GM19328 (cell line): Measurements from ENCODE around the gene OLFM2.
"Not testable (repeated sequence)": the region's sequence is repeated elsewhere in the genome, so short reads cannot be mapped to it uniquely, and the experiment has no call there.

Experiments used
- ATAC-seq: cut with Tn5 transposase; IDR thresholded peaks from one replicate; pipeline ENCODE4 v1.9.1; 2021; ENCODE audit warnings: mild to moderate bottlenecking, moderate library complexity; ENCODE audit not compliant: unreplicated experiment

Gene OLFM2

GRCh38 chr19:9943744-9944143 is 7.4 kb upstream of the OLFM2 start:
- no peak for ATAC-seq

GRCh38 chr19:9941671-9942070 is 5.4 kb upstream of the OLFM2 start:
- no peak for ATAC-seq

- no peak for ATAC-seq
These were observed 4.9 kb upstream of the OLFM2 start for GRCh38 chr19:9941231-9941630.

- ATAC-seq, result no peak
These were observed 4.5 kb upstream of the OLFM2 start for GRCh38 chr19:9940778-9941177.

- no peak for ATAC-seq
These were observed 3.1 kb upstream of the OLFM2 start for GRCh38 chr19:9939301-9939913.

- ATAC-seq, result no peak
These were observed 691 bp upstream of the OLFM2 start for GRCh38 chr19:9937001-9937411.

GRCh38 chr19:9935506-9936325 is 599 bp downstream of the OLFM2 start:
- ATAC-seq, result no peak

- no peak for ATAC-seq
These were observed 2.0 kb downstream of the OLFM2 start for GRCh38 chr19:9934132-9934950.

- no peak for ATAC-seq
These were observed 3.5 kb downstream of the OLFM2 start for GRCh38 chr19:9932835-9933234.

- ATAC-seq, result no peak
These were observed 4.7 kb downstream of the OLFM2 start for GRCh38 chr19:9931629-9932028.

GRCh38 chr19:9923440-9923839 is 12.9 kb downstream of the OLFM2 start:
- ATAC-seq, result no peak

GRCh38 chr19:9922782-9923379 is 13.4 kb downstream of the OLFM2 start:
- ATAC-seq, result not testable (repeated sequence)

GRCh38 chr19:9917321-9917720 is 19.0 kb downstream of the OLFM2 start:
- no peak for ATAC-seq

- ATAC-seq, result no peak
These were observed 19.6 kb downstream of the OLFM2 start for GRCh38 chr19:9916719-9917118.

GRCh38 chr19:9914315-9915207 is 21.8 kb downstream of the OLFM2 start:
- ATAC-seq, result no peak

- no peak for ATAC-seq
These were observed 22.4 kb downstream of the OLFM2 start for GRCh38 chr19:9914001-9914314.

GRCh38 chr19:9913237-9914000 is 22.9 kb downstream of the OLFM2 start:
- ATAC-seq, result no peak

- no peak for ATAC-seq
These were observed 23.6 kb downstream of the OLFM2 start for GRCh38 chr19:9912551-9913236.

GRCh38 chr19:9911524-9912185 is 24.7 kb downstream of the OLFM2 start:
- no peak for ATAC-seq
